ENCODE measurements around the gene LHX4. TPM values are rescaled to one million over a fixed set of nuclear protein-coding genes. Genes with fewer than 3 reads are reported as not detected.

LHX4 gene
- total and polyA plus RNA-seq, 4 donors: 0.02 to 0.03 (median 0.02) TPM; not detected in 1

DNA sequence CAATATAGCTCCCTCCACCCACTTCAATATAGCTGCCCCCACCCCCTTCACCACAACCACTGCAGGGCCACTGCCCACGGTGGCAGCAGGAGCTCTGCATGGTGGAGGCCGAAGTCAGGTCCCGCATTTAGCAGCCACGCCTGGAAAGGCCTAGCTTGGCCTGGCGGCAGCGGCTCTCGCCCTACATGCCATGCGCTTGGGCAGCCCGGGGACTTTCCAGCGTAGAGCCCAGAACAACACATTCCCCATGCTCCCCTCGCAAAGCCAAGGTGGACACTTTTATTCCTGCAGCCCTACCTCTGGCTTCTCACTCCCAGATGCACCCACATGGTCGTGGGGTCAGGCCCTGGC, 37.1 kb downstream of the LHX4 start:
- ATAC-seq (ENCODE audit: insufficient read depth, low FRiP score) (no peak), DNase-seq (no peak)
- Histone ChIP-seq H3K4me3 (no peak overlapping the region), H3K9me3 (ENCODE audit: control insufficient read depth in 4 of 4, insufficient read depth in 3 of 4, low read length in 3 of 4) (no peaks in the 10 kb centered on the region), H3K9ac (ENCODE audit: insufficient read depth in 1 of 2, low read length in 2 of 2) (no peak overlapping the region), H3K27ac (ENCODE audit: low read depth in 1 of 2, low read length in 1 of 2) (no peak overlapping the region), H3K36me3 (ENCODE audit: control insufficient read depth in 4 of 4, insufficient read depth in 4 of 4, low read length in 4 of 4) (no peaks in the 10 kb centered on the region), H3K27me3 (ENCODE audit: control insufficient read depth in 3 of 3, insufficient read depth in 3 of 3, low read length in 2 of 3) (peaks cover 0 to 6% (median 4%) of the 10 kb centered on the region in 3 donors), H3K4me1 (ENCODE audit: control insufficient read depth in 5 of 5, insufficient read depth in 5 of 5, low read length in 5 of 5) (peaks cover 0 to 3% (median 0%) of the 10 kb centered on the region in 5 donors)
- TF ChIP-seq, protein P1, sequence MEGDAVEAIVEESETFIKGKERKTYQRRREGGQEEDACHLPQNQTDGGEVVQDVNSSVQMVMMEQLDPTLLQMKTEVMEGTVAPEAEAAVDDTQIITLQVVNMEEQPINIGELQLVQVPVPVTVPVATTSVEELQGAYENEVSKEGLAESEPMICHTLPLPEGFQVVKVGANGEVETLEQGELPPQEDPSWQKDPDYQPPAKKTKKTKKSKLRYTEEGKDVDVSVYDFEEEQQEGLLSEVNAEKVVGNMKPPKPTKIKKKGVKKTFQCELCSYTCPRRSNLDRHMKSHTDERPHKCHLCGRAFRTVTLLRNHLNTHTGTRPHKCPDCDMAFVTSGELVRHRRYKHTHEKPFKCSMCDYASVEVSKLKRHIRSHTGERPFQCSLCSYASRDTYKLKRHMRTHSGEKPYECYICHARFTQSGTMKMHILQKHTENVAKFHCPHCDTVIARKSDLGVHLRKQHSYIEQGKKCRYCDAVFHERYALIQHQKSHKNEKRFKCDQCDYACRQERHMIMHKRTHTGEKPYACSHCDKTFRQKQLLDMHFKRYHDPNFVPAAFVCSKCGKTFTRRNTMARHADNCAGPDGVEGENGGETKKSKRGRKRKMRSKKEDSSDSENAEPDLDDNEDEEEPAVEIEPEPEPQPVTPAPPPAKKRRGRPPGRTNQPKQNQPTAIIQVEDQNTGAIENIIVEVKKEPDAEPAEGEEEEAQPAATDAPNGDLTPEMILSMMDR (IDR thresholded peaks at IDR 0.05; ENCODE audit: control extremely low read depth, extremely low read depth): no peak
- WGBS, 2 donors: 94 to 97% methylated on average over 12 of the region's 12 CpGs

- H3K36me3 ChIP-seq (ENCODE audit: control insufficient read depth in 4 of 4, insufficient read depth in 4 of 4, low read length in 4 of 4): no peaks in the 10 kb centered on the region
- H3K9ac ChIP-seq (ENCODE audit: insufficient read depth in 1 of 2, low read length in 2 of 2): no peak overlapping the region
- 74 to 82% methylated on average over 5 of the region's 5 CpGs for WGBS, 2 donors
- ATAC-seq (ENCODE audit: insufficient read depth, low FRiP score) (no peak), DNase-seq (no peak)
- H3K27ac ChIP-seq (ENCODE audit: low read depth in 1 of 2, low read length in 1 of 2): no peak overlapping the region
- peaks cover 0 to 6% (median under 1%) of the 10 kb centered on the region in 3 donors for H3K27me3 ChIP-seq (ENCODE audit: control insufficient read depth in 3 of 3, insufficient read depth in 3 of 3, low read length in 2 of 3)
- no peak overlapping the region for H3K4me3 ChIP-seq
- H3K9me3 ChIP-seq (ENCODE audit: control insufficient read depth in 4 of 4, insufficient read depth in 3 of 4, low read length in 3 of 4): no peaks in the 10 kb centered on the region
- TF ChIP-seq, protein P1 (IDR thresholded peaks at IDR 0.05; ENCODE audit: control extremely low read depth, extremely low read depth): no peak
- H3K4me1 ChIP-seq (ENCODE audit: control insufficient read depth in 5 of 5, insufficient read depth in 5 of 5, low read length in 5 of 5): peaks cover 0 to 3% (median 0%) of the 10 kb centered on the region in 5 donors
Measured at GRCh38 chr1:180267761-180268555, 37.9 kb downstream of the LHX4 start.

DNA sequence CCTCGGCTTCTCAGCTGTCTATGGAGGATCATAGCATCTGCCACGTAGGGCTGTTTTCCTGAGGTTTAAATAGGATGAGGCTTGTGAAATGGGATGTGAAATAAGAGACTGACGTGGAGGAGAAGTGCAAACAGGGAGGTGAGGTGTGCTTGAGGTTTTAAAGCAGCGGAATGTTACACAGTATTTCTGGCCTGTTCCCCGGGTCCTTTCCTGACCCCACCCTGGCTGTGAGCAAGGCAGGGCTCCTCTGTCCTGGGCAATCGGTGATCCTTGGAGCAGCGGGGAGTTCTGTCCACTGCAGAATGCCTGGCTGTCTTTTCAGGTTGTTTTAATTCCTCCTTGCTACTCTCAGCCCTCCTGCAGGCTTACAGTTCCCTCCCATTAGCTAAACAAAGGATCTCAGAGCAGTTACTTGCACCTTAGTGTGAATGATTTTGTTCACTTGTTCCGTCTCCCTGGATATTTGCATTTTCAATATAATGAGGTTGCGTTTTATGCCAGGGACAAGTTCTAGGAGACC, 38.6 kb downstream of the LHX4 start:
- DNase-seq (no peak), ATAC-seq (ENCODE audit: insufficient read depth, low FRiP score) (no peak)

More for the DNA sequence above, 38.6 kb downstream of the LHX4 start:
- 60 to 64% methylated on average over 9 of the region's 9 CpGs for WGBS, 2 donors
- Histone ChIP-seq H3K4me1 (ENCODE audit: control insufficient read depth in 5 of 5, insufficient read depth in 5 of 5, low read length in 5 of 5) (peaks cover 0 to 3% (median 0%) of the 10 kb centered on the region in 5 donors), H3K27ac (ENCODE audit: low read depth in 1 of 2, low read length in 1 of 2) (no peak overlapping the region), H3K9ac (ENCODE audit: insufficient read depth in 1 of 2, low read length in 2 of 2) (no peak overlapping the region), H3K9me3 (ENCODE audit: control insufficient read depth in 4 of 4, insufficient read depth in 3 of 4, low read length in 3 of 4) (no peaks in the 10 kb centered on the region), H3K27me3 (ENCODE audit: control insufficient read depth in 3 of 3, insufficient read depth in 3 of 3, low read length in 2 of 3) (peaks cover 0 to 6% (median 0%) of the 10 kb centered on the region in 3 donors), H3K4me3 (no peak overlapping the region), H3K36me3 (ENCODE audit: control insufficient read depth in 4 of 4, insufficient read depth in 4 of 4, low read length in 4 of 4) (peaks cover 0 to 2% (median 0%) of the 10 kb centered on the region in 4 donors)
- TF ChIP-seq, protein P1 (IDR thresholded peaks at IDR 0.05; ENCODE audit: control extremely low read depth, extremely low read depth): no peak
